ENCODE measurements around the gene CORIN.

DNA sequence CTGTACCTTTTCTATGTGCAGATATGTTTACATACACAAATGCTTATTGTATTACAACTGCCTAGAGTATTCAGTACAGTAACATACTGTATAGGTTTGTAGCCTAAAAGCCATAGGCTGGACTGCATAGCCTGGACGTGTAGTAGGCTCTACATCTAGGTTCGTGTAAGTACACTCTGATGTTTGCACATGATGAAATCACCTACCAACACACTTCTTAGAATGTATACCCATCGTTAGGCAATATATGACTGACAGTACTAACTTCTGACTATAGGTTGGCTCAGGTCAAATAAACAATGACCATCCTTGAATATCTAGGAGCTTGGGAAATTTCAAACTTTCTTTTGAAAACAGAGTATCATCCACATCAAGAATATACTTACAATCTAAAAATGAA lies 139.0 kb downstream of the CORIN start:
- TF ChIP-seq POLR2AphosphoS5 (IDR thresholded peaks at IDR 0.05; ENCODE audit: low read depth) (no peak), EZH2 (IDR thresholded peaks at IDR 0.05; ENCODE audit: low read depth, unreplicated experiment) (no peak), EZH2phosphoT487 (IDR thresholded peaks at IDR 0.05; ENCODE audit: unreplicated experiment) (no peak), CREB1 (CRISPR knock-in tag; IDR thresholded peaks at IDR 0.05; ENCODE audit: low read depth) (no peak), ZNF331 (CRISPR knock-in tag; IDR thresholded peaks at IDR 0.05; ENCODE audit: low read depth) (no peak), JUNB (IDR thresholded peaks at IDR 0.05; ENCODE audit: unreplicated experiment) (no peak), STAT1 (IDR thresholded peaks at IDR 0.05; ENCODE audit: unreplicated experiment) (no peak), NANOG (IDR thresholded peaks at IDR 0.05; ENCODE audit: borderline replicate concordance) (no peak)
- TF ChIP-seq, protein P1, sequence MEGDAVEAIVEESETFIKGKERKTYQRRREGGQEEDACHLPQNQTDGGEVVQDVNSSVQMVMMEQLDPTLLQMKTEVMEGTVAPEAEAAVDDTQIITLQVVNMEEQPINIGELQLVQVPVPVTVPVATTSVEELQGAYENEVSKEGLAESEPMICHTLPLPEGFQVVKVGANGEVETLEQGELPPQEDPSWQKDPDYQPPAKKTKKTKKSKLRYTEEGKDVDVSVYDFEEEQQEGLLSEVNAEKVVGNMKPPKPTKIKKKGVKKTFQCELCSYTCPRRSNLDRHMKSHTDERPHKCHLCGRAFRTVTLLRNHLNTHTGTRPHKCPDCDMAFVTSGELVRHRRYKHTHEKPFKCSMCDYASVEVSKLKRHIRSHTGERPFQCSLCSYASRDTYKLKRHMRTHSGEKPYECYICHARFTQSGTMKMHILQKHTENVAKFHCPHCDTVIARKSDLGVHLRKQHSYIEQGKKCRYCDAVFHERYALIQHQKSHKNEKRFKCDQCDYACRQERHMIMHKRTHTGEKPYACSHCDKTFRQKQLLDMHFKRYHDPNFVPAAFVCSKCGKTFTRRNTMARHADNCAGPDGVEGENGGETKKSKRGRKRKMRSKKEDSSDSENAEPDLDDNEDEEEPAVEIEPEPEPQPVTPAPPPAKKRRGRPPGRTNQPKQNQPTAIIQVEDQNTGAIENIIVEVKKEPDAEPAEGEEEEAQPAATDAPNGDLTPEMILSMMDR (conservative IDR thresholded peaks at IDR 0.05; ENCODE audit: low read depth in 2 of 2), result no peak
- TF ChIP-seq, protein P2, sequence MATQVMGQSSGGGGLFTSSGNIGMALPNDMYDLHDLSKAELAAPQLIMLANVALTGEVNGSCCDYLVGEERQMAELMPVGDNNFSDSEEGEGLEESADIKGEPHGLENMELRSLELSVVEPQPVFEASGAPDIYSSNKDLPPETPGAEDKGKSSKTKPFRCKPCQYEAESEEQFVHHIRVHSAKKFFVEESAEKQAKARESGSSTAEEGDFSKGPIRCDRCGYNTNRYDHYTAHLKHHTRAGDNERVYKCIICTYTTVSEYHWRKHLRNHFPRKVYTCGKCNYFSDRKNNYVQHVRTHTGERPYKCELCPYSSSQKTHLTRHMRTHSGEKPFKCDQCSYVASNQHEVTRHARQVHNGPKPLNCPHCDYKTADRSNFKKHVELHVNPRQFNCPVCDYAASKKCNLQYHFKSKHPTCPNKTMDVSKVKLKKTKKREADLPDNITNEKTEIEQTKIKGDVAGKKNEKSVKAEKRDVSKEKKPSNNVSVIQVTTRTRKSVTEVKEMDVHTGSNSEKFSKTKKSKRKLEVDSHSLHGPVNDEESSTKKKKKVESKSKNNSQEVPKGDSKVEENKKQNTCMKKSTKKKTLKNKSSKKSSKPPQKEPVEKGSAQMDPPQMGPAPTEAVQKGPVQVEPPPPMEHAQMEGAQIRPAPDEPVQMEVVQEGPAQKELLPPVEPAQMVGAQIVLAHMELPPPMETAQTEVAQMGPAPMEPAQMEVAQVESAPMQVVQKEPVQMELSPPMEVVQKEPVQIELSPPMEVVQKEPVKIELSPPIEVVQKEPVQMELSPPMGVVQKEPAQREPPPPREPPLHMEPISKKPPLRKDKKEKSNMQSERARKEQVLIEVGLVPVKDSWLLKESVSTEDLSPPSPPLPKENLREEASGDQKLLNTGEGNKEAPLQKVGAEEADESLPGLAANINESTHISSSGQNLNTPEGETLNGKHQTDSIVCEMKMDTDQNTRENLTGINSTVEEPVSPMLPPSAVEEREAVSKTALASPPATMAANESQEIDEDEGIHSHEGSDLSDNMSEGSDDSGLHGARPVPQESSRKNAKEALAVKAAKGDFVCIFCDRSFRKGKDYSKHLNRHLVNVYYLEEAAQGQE (IDR thresholded peaks at IDR 0.05; ENCODE audit: unreplicated experiment), result no peak
- TF ChIP-seq, protein P3, sequence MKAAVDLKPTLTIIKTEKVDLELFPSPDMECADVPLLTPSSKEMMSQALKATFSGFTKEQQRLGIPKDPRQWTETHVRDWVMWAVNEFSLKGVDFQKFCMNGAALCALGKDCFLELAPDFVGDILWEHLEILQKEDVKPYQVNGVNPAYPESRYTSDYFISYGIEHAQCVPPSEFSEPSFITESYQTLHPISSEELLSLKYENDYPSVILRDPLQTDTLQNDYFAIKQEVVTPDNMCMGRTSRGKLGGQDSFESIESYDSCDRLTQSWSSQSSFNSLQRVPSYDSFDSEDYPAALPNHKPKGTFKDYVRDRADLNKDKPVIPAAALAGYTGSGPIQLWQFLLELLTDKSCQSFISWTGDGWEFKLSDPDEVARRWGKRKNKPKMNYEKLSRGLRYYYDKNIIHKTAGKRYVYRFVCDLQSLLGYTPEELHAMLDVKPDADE (IDR thresholded peaks at IDR 0.05), result no peak
- TF ChIP-seq, protein P4, sequence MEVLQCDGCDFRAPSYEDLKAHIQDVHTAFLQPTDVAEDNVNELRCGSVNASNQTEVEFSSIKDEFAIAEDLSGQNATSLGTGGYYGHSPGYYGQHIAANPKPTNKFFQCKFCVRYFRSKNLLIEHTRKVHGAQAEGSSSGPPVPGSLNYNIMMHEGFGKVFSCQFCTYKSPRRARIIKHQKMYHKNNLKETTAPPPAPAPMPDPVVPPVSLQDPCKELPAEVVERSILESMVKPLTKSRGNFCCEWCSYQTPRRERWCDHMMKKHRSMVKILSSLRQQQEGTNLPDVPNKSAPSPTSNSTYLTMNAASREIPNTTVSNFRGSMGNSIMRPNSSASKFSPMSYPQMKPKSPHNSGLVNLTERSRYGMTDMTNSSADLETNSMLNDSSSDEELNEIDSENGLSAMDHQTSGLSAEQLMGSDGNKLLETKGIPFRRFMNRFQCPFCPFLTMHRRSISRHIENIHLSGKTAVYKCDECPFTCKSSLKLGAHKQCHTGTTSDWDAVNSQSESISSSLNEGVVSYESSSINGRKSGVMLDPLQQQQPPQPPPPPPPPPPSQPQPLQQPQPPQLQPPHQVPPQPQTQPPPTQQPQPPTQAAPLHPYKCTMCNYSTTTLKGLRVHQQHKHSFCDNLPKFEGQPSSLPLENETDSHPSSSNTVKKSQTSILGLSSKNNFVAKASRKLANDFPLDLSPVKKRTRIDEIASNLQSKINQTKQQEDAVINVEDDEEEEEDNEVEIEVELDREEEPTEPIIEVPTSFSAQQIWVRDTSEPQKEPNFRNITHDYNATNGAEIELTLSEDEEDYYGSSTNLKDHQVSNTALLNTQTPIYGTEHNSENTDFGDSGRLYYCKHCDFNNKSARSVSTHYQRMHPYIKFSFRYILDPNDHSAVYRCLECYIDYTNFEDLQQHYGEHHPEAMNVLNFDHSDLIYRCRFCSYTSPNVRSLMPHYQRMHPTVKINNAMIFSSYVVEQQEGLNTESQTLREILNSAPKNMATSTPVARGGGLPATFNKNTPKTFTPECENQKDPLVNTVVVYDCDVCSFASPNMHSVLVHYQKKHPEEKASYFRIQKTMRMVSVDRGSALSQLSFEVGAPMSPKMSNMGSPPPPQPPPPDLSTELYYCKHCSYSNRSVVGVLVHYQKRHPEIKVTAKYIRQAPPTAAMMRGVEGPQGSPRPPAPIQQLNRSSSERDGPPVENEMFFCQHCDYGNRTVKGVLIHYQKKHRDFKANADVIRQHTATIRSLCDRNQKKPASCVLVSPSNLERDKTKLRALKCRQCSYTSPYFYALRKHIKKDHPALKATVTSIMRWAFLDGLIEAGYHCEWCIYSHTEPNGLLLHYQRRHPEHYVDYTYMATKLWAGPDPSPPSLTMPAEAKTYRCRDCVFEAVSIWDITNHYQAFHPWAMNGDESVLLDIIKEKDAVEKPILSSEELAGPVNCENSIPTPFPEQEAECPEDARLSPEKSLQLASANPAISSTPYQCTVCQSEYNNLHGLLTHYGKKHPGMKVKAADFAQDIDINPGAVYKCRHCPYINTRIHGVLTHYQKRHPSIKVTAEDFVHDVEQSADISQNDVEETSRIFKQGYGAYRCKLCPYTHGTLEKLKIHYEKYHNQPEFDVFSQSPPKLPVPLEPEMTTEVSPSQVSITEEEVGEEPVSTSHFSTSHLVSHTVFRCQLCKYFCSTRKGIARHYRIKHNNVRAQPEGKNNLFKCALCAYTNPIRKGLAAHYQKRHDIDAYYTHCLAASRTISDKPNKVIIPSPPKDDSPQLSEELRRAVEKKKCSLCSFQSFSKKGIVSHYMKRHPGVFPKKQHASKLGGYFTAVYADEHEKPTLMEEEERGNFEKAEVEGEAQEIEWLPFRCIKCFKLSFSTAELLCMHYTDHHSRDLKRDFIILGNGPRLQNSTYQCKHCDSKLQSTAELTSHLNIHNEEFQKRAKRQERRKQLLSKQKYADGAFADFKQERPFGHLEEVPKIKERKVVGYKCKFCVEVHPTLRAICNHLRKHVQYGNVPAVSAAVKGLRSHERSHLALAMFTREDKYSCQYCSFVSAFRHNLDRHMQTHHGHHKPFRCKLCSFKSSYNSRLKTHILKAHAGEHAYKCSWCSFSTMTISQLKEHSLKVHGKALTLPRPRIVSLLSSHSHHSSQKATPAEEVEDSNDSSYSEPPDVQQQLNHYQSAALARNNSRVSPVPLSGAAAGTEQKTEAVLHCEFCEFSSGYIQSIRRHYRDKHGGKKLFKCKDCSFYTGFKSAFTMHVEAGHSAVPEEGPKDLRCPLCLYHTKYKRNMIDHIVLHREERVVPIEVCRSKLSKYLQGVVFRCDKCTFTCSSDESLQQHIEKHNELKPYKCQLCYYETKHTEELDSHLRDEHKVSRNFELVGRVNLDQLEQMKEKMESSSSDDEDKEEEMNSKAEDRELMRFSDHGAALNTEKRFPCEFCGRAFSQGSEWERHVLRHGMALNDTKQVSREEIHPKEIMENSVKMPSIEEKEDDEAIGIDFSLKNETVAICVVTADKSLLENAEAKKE (CRISPR knock-in tag; IDR thresholded peaks at IDR 0.05), result no peak

All from GM23338 (cell line).